HG02678 (cell line): Measurements from ENCODE around the gene SLC16A3.
"Not testable (repeated sequence)": the region's sequence is repeated elsewhere in the genome, so short reads cannot be mapped to it uniquely, and the experiment has no call there.

ENCODE experiments used
- ATAC-seq: cut with Tn5 transposase; IDR thresholded peaks from one replicate; pipeline ENCODE4 v1.9.1; 2021; ENCODE audit warnings: mild to moderate bottlenecking, moderate library complexity; ENCODE audit not compliant: unreplicated experiment

The SLC16A3 gene

DNA sequence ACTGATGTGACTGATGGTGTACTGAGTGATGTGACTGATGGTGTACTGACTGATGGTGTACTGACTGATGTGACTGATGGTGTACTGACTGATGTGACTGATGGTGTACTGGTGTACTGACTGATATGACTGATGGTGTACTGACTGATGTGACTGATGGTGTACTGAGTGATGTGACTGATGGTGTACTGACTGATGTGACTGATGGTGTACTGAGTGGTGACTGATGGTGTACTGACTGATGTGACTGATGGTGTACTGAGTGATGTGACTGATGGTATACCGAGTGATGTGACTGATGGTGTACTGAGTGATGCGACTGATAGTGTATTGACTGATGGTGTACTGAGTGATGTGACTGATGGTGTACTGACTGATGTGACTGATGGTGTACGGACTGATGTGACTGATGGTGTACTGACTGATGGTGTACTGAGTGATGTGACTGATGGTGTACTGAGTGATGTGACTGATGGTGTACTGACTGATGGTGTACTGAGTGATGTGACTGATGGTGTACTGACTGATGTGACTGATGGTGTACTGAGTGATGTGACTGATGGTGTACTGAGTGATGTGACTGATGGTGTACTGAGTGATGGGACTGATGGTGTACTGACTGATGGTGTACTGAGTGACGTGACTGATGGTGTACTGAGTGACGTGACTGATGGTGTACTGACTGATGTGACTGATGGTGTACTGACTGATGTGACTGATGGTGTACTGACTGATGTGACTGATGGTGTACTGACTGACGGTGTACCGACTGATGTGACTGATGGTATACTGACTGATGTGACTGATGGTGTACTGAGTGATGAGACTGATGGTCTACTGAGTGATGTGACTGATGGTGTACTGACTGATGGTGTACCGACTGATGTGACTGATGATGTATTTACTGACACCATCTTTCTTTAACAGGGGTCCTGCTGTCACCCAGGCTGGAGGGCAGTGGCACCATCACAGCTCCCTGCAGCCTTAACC lies 31.4 kb downstream of the SLC16A3 start:
- not testable (repeated sequence) for ATAC-seq

DNA sequence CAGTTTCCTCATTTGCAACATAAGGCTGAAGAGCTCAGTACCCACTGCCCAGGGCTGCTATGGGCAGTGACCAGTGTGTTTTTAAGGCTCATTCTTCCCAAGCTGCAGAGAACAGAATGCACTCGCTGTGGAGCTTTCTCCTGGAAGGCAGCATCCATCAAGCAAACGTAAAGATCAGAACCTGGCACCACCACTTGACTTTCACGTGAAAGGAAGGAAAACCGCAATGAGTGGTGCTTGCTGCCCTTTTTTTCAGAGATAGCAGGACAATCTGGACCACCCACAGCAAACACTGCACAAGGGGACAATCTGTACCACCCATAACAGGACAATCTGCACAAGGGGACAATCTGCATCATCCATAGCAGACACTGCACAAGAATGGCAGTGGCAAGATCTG lies 33.5 kb downstream of the SLC16A3 start:
- ATAC-seq: no peak

GRCh38 chr17:82263641-82264040 lies 34.8 kb downstream of the SLC16A3 start:
- ATAC-seq: no peak

DNA sequence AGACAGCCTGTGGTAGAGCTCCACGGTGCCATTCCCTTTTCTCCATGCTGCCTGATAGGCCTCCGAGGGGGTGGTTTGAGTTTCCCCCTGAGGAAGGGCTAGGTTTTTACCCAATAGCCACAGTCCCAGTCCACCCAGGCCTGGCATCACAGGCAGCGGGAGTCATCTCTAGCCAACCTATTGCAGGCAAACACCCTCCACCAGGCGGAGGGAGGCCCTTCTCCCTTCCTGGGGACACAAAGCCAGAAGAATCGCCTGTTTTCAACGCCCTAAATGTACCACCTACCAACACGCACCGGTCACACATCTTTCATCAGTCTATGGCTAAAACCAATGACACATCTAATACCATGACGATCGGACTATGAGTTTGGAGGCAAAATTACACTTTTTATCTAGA lies 37.3 kb downstream of the SLC16A3 start:
- no peak for ATAC-seq

GRCh38 chr17:82267575-82268379 lies 38.9 kb downstream of the SLC16A3 start:
- no peak for ATAC-seq

DNA sequence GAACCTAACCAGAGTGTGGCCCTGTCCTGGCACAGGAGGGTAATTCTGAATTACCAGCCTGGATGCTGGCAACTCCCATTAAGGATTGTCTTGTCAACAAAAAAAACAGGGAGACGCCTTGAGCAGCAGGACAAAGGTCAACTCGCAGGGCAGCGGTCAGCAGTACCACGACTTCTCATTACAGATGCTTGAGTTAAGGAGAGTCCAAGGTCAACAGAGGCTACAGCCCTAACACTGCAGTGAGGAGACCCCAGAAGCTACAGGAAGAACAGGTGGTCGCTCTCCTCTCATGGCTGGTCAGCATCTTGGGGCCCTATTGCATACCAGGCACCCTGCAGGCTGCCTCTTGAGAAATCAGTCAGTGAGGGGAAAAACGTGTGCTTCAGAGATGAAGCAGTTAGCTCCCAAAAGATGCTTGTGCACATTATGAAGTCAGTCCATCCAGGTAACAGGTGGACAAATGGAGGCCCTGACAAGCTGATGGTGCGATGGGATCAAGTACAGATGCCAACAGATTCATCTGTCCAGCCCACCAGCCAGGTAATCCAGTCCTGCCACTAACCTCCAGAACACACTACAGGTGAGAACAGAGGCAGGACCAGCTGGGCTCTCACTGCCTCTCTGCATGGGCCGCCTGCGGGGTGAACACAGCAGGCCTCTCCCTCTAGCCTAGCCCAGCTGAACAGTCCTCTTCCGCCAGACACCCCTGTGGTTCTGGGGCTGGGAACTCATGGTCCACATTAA lies 40.5 kb downstream of the SLC16A3 start:
- ATAC-seq: no peak

GRCh38 chr17:82269882-82270500 lies 41.1 kb downstream of the SLC16A3 start:
- no peak for ATAC-seq

- no peak for ATAC-seq
These were observed 41.8 kb downstream of the SLC16A3 start for GRCh38 chr17:82270651-82271050.

- no peak for ATAC-seq
These were observed 42.6 kb downstream of the SLC16A3 start for GRCh38 chr17:82271401-82271800.

DNA sequence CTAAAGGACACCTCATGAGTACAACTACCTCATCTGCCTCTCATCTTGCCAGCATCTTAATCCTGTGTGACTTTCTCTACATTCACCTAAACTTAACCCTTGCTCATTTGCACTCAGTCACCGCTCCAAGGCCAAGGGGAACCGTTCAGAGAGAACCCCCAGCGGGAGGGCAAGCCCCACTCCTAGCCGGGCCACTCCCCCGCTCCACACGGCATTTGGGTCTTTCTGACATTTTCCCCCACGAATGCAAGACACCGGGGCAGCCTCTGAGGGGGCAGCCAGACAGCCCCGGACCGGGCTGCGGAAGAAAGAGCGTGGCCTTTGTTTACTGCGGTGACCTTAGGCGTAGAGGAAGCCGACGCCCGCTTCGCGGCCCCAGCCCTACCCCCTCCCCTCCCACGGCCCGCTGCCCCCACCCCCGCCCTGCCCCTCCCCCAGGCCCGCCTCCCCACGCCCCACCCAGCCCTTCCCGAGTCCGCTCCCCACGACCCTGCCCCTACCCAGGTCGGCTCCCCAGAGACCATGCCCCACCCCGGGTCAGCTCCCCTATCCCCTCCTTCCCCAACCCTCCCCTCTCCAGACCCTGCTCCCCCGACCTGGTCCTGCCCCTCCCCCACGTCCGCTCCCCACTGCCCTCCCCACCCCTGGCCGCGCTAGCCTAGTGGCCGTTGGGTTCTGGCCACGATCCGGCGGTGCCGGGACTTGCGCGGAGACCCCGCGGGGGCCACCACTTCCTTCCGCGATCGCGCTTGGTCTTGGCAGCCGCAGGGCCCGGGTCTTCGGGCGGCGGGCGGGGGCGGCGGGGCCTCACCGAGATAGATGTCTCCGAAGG lies 43.9 kb downstream of the SLC16A3 start:
- peak; percentile 3 for ATAC-seq

DNA sequence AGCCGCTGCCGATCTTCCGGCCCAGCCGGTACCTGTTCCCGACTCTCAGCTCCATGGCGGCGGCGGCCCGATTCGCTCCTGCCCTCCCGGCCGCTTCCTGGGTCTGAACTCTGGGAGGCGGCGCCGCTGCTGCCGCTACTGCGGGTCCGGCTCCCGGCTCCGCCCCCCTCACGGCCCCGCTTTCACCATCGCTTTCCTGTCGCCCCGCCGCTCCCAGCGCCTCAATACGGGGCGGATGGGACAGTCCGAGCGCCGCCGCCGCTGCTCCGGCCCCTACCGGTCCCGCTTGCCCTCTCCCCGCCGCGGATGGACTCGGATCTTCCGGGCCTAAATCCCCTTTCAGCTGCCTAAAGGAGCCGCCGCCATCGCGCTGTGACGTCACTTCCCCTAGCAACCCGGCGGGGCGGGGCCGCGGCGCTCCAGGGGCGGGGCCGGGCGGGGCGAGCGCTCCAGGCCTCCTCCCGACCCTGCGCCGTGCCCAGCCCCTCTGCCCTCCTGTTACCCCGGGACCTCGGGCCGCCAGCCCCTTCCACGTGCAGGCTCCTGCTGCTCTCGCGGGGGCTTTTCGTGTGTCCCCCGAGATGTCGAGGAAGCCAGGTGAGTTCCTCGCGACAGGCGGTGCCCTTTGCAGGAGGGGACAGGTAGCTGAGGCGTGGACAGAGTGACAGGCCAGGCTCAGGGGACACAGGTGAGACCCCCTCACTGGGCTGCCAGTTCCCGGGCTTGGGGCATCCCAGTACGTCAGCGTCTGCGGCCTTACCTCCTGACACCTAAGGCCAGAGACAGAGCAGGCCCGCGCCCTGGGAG lies 44.7 kb downstream of the SLC16A3 start, which contains the start of gene CSNK1D:
Gene CSNK1D, minus strand, starts transcription at position 374 of the 807 bp plus-strand sequence. Its CDS starts 319 bp downstream, at position 55.
- peak; percentile 83 for ATAC-seq

GRCh38 chr17:82274134-82275020 lies 45.5 kb downstream of the SLC16A3 start:
- ATAC-seq: no peak

DNA sequence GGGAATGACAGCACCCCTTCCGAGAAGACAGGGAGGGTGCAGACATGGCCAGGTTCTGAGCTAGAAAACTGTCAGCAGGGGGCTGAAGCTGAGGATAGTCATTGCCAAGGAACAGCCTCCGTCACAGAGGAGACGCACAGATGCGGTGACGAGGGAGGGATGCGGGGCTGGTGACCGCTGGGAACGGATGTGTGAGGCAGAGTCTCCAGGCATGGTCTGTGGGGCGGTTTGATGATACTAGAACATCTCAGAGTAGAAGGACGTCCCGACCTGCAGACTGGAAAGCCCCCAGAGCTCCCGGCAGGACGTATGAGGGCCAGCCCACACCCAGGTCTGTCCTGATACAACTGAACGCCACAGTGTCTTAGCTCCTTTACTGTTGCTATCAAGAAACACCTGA lies 46.5 kb downstream of the SLC16A3 start:
- ATAC-seq: no peak

GRCh38 chr17:82276938-82277337 lies 48.1 kb downstream of the SLC16A3 start:
- ATAC-seq: no peak

DNA sequence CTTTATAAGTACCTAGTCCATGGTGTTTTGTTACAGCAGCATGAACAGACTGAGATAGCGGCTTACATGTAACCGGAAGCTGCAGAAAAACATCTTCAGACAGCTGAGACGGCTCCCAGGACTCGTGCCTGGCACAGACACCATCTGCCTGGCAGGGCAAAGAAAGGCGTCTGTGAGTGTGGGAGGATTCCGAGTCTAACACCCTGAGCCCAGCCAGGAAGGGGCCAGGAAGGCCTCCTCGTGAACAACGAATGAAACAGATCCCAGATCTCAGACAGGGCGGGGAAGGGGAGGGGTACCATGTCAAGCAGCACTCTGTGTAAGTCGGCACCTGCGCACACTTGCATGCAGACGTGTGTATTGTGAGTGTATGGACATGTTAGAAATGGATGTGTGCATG lies 49.0 kb downstream of the SLC16A3 start:
- no peak for ATAC-seq

DNA sequence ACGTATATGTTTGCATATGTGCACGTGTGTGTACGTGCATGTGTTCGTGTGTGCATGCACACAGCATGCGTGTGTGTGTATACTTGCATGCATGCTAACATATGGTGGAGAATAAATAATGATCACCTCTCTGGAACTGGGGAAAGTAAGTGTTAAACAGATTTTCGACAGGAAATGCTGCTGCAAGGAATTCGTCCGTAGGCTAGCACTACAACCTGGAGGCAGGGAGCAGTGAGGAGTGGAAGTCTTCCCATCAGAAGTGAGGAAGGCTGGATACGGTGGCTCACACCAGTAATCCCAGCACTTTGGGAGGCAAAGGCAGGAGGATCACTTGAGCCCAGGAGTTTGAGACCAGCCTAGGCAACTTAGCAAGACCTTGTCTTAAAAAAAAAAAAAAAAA lies 49.5 kb downstream of the SLC16A3 start:
- no peak for ATAC-seq

DNA sequence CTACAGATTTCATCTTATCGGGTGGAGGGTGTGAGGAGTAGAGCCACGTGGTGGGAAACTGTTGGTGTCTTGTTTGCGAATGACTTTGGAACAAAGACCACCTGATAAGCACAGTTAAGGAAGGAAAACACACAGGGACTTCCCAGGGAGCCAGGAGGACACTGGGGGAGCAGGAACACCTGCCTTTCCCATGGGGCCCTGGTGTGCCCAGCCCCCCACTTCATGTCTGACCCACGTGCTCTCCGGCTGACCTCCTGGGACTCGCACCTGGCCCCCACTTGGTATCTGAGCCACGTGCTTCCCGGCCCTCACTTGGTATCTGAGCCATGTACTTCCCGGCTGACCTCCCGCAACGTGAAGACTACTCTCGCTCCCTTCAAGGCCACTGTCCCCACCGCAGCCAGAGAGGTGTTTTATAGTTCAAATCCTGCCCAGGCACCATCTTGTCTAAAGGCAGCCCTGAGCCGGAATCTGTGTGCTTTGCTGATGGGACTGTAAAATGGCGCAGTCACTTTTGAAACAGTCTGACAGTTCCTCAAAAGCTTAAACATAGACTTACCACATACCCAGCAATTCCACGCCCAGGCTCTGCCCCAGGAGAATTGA lies 50.0 kb downstream of the SLC16A3 start:
- no peak for ATAC-seq
